SU-DHL-6 (cell line): ENCODE data around the gene KAZN.

ENCODE experiments used
- H2AFZ ChIP-seq: fragments of 200-600 bp; sonication (generic); 2 replicates; pipeline ENCODE4 v1.6.1; 2014; ENCODE audit warnings: low read depth, mild to moderate bottlenecking, moderate library complexity, mixed read lengths, antibody characterized with exemption, low read length; ENCODE audit not compliant: severe bottlenecking
- H3F3A ChIP-seq: fragments of 200-600 bp; shearing (Covaris generic); 2 replicates; pipeline ENCODE4 v1.6.0; 2016; ENCODE audit warnings: antibody characterized with exemption, mild to moderate bottlenecking; ENCODE audit not compliant: insufficient read depth
- H3K27ac ChIP-seq: fragments of 200-600 bp; sonication (generic); 2 replicates; pipeline ENCODE4 v1.5.1; 2016; ENCODE audit warnings: low read depth, mild to moderate bottlenecking, low read length, moderate library complexity, mixed read lengths
- H3K27me3 ChIP-seq: fragments of 200-600 bp; sonication (generic), shearing (Covaris generic); 2 replicates; pipeline ENCODE4 v1.6.0; 2014; ENCODE audit warnings: mild to moderate bottlenecking, low read length
- H3K36me3 ChIP-seq: fragments of 200-600 bp; sonication (generic); 2 replicates; pipeline ENCODE4 v1.6.1; 2014; ENCODE audit warnings: mild to moderate bottlenecking, low read length, mixed read lengths
- H3K4me2 ChIP-seq: fragments of 300-600, 200-600 bp; shearing (Covaris generic), sonication (generic); 2 replicates; pipeline ENCODE4 v1.6.0; 2014; ENCODE audit warnings: low read length, low read depth, mild to moderate bottlenecking; ENCODE audit not compliant: poor library complexity, severe bottlenecking
- H3K4me3 ChIP-seq: fragments of 200-600 bp; sonication (generic); 2 replicates; pipeline ENCODE4 v1.5.1; 2014; ENCODE audit warnings: antibody characterized with exemption, low read length, mild to moderate bottlenecking, mixed read lengths; ENCODE audit not compliant: insufficient read depth, poor library complexity, severe bottlenecking
- H3K79me2 ChIP-seq: fragments of 200-600 bp; sonication (generic); 2 replicates; pipeline ENCODE4 v1.6.1; 2014; ENCODE audit warnings: mild to moderate bottlenecking, low read length, moderate library complexity; ENCODE audit not compliant: insufficient read depth
- H3K9ac ChIP-seq: fragments of 200-600 bp; sonication (generic); 2 replicates; pipeline ENCODE4 v1.7.0; 2014; ENCODE audit warnings: mild to moderate bottlenecking, low read length
- H3K9me2 ChIP-seq: fragments of 200-600 bp; sonication (generic); replicated peaks from 2 replicates; pipeline ENCODE4 v1.6.1; 2014; ENCODE audit warnings: low read length; ENCODE audit not compliant: insufficient read depth
- H3K9me3 ChIP-seq: fragments of 200-600 bp; sonication (generic); 2 replicates; pipeline ENCODE4 v1.6.1; 2014; ENCODE audit warnings: low read length, mixed read lengths; ENCODE audit not compliant: insufficient read depth
- H4K20me1 ChIP-seq: fragments of 200-600 bp; sonication (generic); 2 replicates; pipeline ENCODE4 v1.6.1; 2014; ENCODE audit warnings: low read depth, mild to moderate bottlenecking, antibody characterized with exemption, low read length, moderate library complexity, mixed read lengths
- EZH2phosphoT487 ChIP-seq: fragments of 200-600 bp; sonication (generic), shearing (Covaris generic); conservative IDR thresholded peaks from 2 replicates; pipeline ENCODE4 v1.6.1; 2018; ENCODE audit warnings: mild to moderate bottlenecking, antibody characterized with exemption, low read length, moderate library complexity, mixed read lengths
- TF ChIP-seq, protein P1 (sequence below): fragments of 200-600 bp; sonication (generic); IDR thresholded peaks from one replicate; pipeline ENCODE4 v1.5.1; 2017; ENCODE audit warnings: antibody characterized with exemption, mild to moderate bottlenecking, low read length, moderate library complexity; ENCODE audit not compliant: insufficient read depth, poor library complexity, severe bottlenecking

Gene KAZN

DNA sequence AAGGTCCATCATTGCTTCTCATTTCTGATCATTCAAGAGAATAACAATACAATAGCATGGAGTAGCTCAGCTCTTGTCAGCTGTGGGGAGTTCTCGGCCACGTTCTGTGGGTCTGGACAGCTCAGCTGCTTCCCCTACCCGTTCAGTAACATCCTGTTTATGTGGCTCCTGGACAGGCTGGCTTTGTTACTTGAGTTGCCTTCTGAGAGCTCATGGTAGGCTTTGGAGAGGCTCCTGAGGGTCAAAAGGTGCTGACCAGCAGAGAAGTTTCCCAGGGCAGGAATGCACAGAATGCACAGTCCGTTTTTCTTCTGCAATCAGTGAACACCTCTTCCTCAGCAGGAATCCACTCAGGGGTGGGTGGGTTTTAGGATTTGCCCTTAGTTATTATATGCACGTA, 36.0 kb downstream of the KAZN start:
- Histone ChIP-seq H3K9ac (no peak overlapping the region), H4K20me1 (no peaks in the 10 kb centered on the region), H3K27ac (no peak overlapping the region), H3K4me3 (no peak overlapping the region), H3K36me3 (no peaks in the 10 kb centered on the region), H3F3A (no peaks in the 10 kb centered on the region), H3K4me2 (no peak overlapping the region), H2AFZ (no peak overlapping the region), H3K9me2 (no peaks in the 10 kb centered on the region), H3K79me2 (no peaks in the 10 kb centered on the region), H3K9me3 (no peaks in the 10 kb centered on the region), H3K27me3 (no peaks in the 10 kb centered on the region)
- no peak for TF ChIP-seq EZH2phosphoT487
- TF ChIP-seq, protein P1, sequence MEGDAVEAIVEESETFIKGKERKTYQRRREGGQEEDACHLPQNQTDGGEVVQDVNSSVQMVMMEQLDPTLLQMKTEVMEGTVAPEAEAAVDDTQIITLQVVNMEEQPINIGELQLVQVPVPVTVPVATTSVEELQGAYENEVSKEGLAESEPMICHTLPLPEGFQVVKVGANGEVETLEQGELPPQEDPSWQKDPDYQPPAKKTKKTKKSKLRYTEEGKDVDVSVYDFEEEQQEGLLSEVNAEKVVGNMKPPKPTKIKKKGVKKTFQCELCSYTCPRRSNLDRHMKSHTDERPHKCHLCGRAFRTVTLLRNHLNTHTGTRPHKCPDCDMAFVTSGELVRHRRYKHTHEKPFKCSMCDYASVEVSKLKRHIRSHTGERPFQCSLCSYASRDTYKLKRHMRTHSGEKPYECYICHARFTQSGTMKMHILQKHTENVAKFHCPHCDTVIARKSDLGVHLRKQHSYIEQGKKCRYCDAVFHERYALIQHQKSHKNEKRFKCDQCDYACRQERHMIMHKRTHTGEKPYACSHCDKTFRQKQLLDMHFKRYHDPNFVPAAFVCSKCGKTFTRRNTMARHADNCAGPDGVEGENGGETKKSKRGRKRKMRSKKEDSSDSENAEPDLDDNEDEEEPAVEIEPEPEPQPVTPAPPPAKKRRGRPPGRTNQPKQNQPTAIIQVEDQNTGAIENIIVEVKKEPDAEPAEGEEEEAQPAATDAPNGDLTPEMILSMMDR, result no peak

DNA sequence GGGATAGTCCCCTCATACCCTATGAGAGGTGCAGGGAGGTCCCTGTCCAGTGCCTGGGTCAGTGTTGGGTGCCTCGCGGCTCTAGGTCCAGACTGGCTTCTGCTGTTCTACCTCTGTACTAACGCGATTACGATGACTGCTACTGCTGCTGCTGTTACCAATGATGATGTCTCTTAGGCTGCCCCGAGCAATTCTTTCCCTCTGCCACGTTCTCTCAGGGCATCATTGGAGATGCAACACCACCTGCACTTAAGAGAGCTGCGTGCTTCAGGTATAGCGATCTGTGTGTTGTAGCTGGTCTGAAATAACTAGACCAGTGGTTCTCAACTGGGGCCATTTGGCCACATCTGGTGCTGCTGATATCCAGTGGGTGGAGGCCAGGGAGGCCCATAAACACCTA, 36.9 kb downstream of the KAZN start:
- TF ChIP-seq EZH2phosphoT487, result no peak
- TF ChIP-seq, protein P1, result no peak
- Histone ChIP-seq H3K9ac (no peak overlapping the region), H3K27me3 (no peaks in the 10 kb centered on the region), H3K9me2 (no peaks in the 10 kb centered on the region), H3K79me2 (no peaks in the 10 kb centered on the region), H3F3A (no peaks in the 10 kb centered on the region), H4K20me1 (no peaks in the 10 kb centered on the region), H3K9me3 (no peaks in the 10 kb centered on the region), H3K36me3 (no peaks in the 10 kb centered on the region), H2AFZ (no peak overlapping the region), H3K4me2 (no peak overlapping the region), H3K4me3 (no peak overlapping the region), H3K27ac (no peak overlapping the region)

- H3K4me3 ChIP-seq, result no peak overlapping the region
- H3K9me2 ChIP-seq, result no peaks in the 10 kb centered on the region
- no peaks in the 10 kb centered on the region for H3K27me3 ChIP-seq
- H3K79me2 ChIP-seq, result no peaks in the 10 kb centered on the region
- H3F3A ChIP-seq, result no peaks in the 10 kb centered on the region
- H3K27ac ChIP-seq, result no peak overlapping the region
- TF ChIP-seq, protein P1, result no peak
- no peak for TF ChIP-seq EZH2phosphoT487
- H4K20me1 ChIP-seq, result no peaks in the 10 kb centered on the region
- no peak overlapping the region for H3K4me2 ChIP-seq
- H3K9me3 ChIP-seq, result no peaks in the 10 kb centered on the region
- no peak overlapping the region for H2AFZ ChIP-seq
- no peaks in the 10 kb centered on the region for H3K36me3 ChIP-seq
- H3K9ac ChIP-seq, result no peak overlapping the region
Measured at GRCh38 chr1:14636897-14637632, 38.6 kb downstream of the KAZN start.
